CD4-positive, alpha-beta T cell treated with Interleukin-6 at 100 ng/mL for 8 hours (primary cell): Measurements from ENCODE around the gene MAN1C1.
"Not testable (repeated sequence)": the region's sequence is repeated elsewhere in the genome, so short reads cannot be mapped to it uniquely, and the experiment has no call there.

ENCODE experiments used
- DNase-seq: peaks from one replicate; pipeline ENCODE4 v3.0.0-alpha.2; 2020; ENCODE audit warnings: mixed read lengths, low spot score

The MAN1C1 gene

GRCh38 chr1:25680701-25681100 is 64.1 kb downstream of the MAN1C1 start:
- no peak for DNase-seq

- no peak for DNase-seq
These were observed 65.5 kb downstream of the MAN1C1 start for GRCh38 chr1:25682059-25682601.

- no peak for DNase-seq
These were observed 66.6 kb downstream of the MAN1C1 start for GRCh38 chr1:25683177-25683576.

- no peak for DNase-seq
These were observed 67.1 kb downstream of the MAN1C1 start for GRCh38 chr1:25683731-25684130.

- no peak for DNase-seq
These were observed 67.8 kb downstream of the MAN1C1 start for GRCh38 chr1:25684216-25684965.

- DNase-seq: no peak
These were observed 68.7 kb downstream of the MAN1C1 start for GRCh38 chr1:25685211-25685750.

GRCh38 chr1:25685938-25686665 is 69.5 kb downstream of the MAN1C1 start:
- no peak for DNase-seq

GRCh38 chr1:25687221-25688017 is 70.8 kb downstream of the MAN1C1 start:
- DNase-seq: no peak

GRCh38 chr1:25688390-25689119 is 72.0 kb downstream of the MAN1C1 start:
- no peak for DNase-seq

- no peak for DNase-seq
These were observed 73.2 kb downstream of the MAN1C1 start for GRCh38 chr1:25689686-25690381.

GRCh38 chr1:25690396-25690956 is 73.9 kb downstream of the MAN1C1 start:
- DNase-seq: no peak

- no peak for DNase-seq
These were observed 74.6 kb downstream of the MAN1C1 start for GRCh38 chr1:25691211-25691610.

- DNase-seq: no peak
These were observed 76.0 kb downstream of the MAN1C1 start for GRCh38 chr1:25692560-25692959.

- DNase-seq: no peak
These were observed 77.8 kb downstream of the MAN1C1 start for GRCh38 chr1:25694167-25695007.

GRCh38 chr1:25695090-25695770 is 78.6 kb downstream of the MAN1C1 start:
- no peak for DNase-seq

GRCh38 chr1:25695771-25696311 is 79.2 kb downstream of the MAN1C1 start:
- no peak for DNase-seq

GRCh38 chr1:25696643-25697042 is 80.1 kb downstream of the MAN1C1 start:
- not testable (repeated sequence) for DNase-seq

GRCh38 chr1:25697435-25698217 is 81.0 kb downstream of the MAN1C1 start:
- peak; percentile 52 for DNase-seq
